ENCODE results near the gene CTSL. TPM values are rescaled to one million over a fixed set of nuclear protein-coding genes. Genes with fewer than 3 reads are reported as not detected.

CTSL gene
- total and polyA plus RNA-seq, 2 experiments from 2014 or later = 401 to 402 TPM

GRCh38 chr9:87733273-87734052 lies 7.5 kb downstream of the CTSL start:
- Histone ChIP-seq H4K20me1 (ENCODE audit: insufficient read depth) (no peaks in the 10 kb centered on the region), H3K27ac (no peak overlapping the region), H3K9me3 (ENCODE audit: low read depth) (no peaks in the 10 kb centered on the region), H3F3A (ENCODE audit: insufficient read depth) (peaks cover 32% of the 10 kb centered on the region), H3K9me2 (ENCODE audit: insufficient read depth) (no peaks in the 10 kb centered on the region), H3K4me3 (no peak overlapping the region), H2AFZ (no peak overlapping the region), H3K4me1 (ENCODE audit: insufficient read depth) (peaks cover 23% of the 10 kb centered on the region), H3K4me2 (ENCODE audit: unreplicated experiment) (no peak overlapping the region), H3K79me2 (ENCODE audit: insufficient read depth) (peaks cover 12% of the 10 kb centered on the region), H3K36me3 (ENCODE audit: low read depth) (peaks cover 36% of the 10 kb centered on the region), H3K27me3 (replicated peaks; ENCODE audit: insufficient read depth) (no peaks in the 10 kb centered on the region), H3K9ac (no peak overlapping the region)
- TF ChIP-seq EZH2 (IDR thresholded peaks at IDR 0.05; ENCODE audit: insufficient read depth, poor library complexity, severe bottlenecking) = no peak
- no peak for TF ChIP-seq EZH2phosphoT487 (IDR thresholded peaks at IDR 0.05; ENCODE audit: insufficient read depth, low read depth)
- DNase-seq = no peak
- WGBS, 2 experiments (ENCODE audit: low coverage in 1 of 2, low lambda C conversion rate in 2 of 2, missing lambda C conversion rate in 2 of 2) = 85% methylated on average over 7 of the region's 7 CpGs
- in situ Hi-C loops (cut with MboI) = no loop called here

GRCh38 chr9:87734106-87734505 lies 8.2 kb downstream of the CTSL start:
- Histone ChIP-seq H3F3A (ENCODE audit: insufficient read depth) (peaks cover 26% of the 10 kb centered on the region), H3K9ac (no peak overlapping the region), H3K9me2 (ENCODE audit: insufficient read depth) (no peaks in the 10 kb centered on the region), H2AFZ (no peak overlapping the region), H4K20me1 (ENCODE audit: insufficient read depth) (no peaks in the 10 kb centered on the region), H3K27me3 (replicated peaks; ENCODE audit: insufficient read depth) (no peaks in the 10 kb centered on the region), H3K36me3 (ENCODE audit: low read depth) (peaks cover 30% of the 10 kb centered on the region), H3K4me1 (ENCODE audit: insufficient read depth) (peaks cover 16% of the 10 kb centered on the region), H3K9me3 (ENCODE audit: low read depth) (no peaks in the 10 kb centered on the region), H3K4me2 (ENCODE audit: unreplicated experiment) (no peak overlapping the region), H3K4me3 (no peak overlapping the region), H3K79me2 (ENCODE audit: insufficient read depth) (peaks cover 5% of the 10 kb centered on the region; the same call in 1 of the 2 replicates), H3K27ac (no peak overlapping the region)
- in situ Hi-C loops (cut with MboI) = no loop called here
- TF ChIP-seq EZH2phosphoT487 (IDR thresholded peaks at IDR 0.05; ENCODE audit: insufficient read depth, low read depth) (no peak), EZH2 (IDR thresholded peaks at IDR 0.05; ENCODE audit: insufficient read depth, poor library complexity, severe bottlenecking) (no peak)
- 55 to 61% methylated on average over 2 of the region's 2 CpGs for WGBS, 2 experiments (ENCODE audit: low coverage in 1 of 2, low lambda C conversion rate in 2 of 2, missing lambda C conversion rate in 2 of 2)
- DNase-seq = no peak

GRCh38 chr9:87739546-87739945 lies 13.6 kb downstream of the CTSL start:
- WGBS, 2 experiments (ENCODE audit: low coverage in 1 of 2, low lambda C conversion rate in 2 of 2, missing lambda C conversion rate in 2 of 2) = 65 to 70% methylated on average over 3 of the region's 3 CpGs
- Histone ChIP-seq H3K27me3 (replicated peaks; ENCODE audit: insufficient read depth) (no peaks in the 10 kb centered on the region), H3K9ac (no peak overlapping the region), H3K27ac (no peak overlapping the region), H3K9me3 (ENCODE audit: low read depth) (no peaks in the 10 kb centered on the region), H3K9me2 (ENCODE audit: insufficient read depth) (no peaks in the 10 kb centered on the region), H3K36me3 (ENCODE audit: low read depth) (no peaks in the 10 kb centered on the region), H2AFZ (no peak overlapping the region), H3K4me2 (ENCODE audit: unreplicated experiment) (no peak overlapping the region), H3K79me2 (ENCODE audit: insufficient read depth) (no peaks in the 10 kb centered on the region), H3K4me1 (ENCODE audit: insufficient read depth) (no peaks in the 10 kb centered on the region), H3K4me3 (no peak overlapping the region), H3F3A (ENCODE audit: insufficient read depth) (peaks cover 5% of the 10 kb centered on the region; the same call in 1 of the 2 replicates), H4K20me1 (ENCODE audit: insufficient read depth) (no peaks in the 10 kb centered on the region)
- TF ChIP-seq EZH2phosphoT487 (IDR thresholded peaks at IDR 0.05; ENCODE audit: insufficient read depth, low read depth) = no peak
- no peak for TF ChIP-seq EZH2 (IDR thresholded peaks at IDR 0.05; ENCODE audit: insufficient read depth, poor library complexity, severe bottlenecking)
- DNase-seq = no peak
- in situ Hi-C loops (cut with MboI) = no loop called here

GRCh38 chr9:87740209-87740608 lies 14.3 kb downstream of the CTSL start:
- in situ Hi-C loops (cut with MboI) = no loop called here
- no peak overlapping the region for H3K4me3 ChIP-seq
- H2AFZ ChIP-seq = no peak overlapping the region
- no peak for DNase-seq
- TF ChIP-seq EZH2phosphoT487 (IDR thresholded peaks at IDR 0.05; ENCODE audit: insufficient read depth, low read depth) = no peak
- TF ChIP-seq EZH2 (IDR thresholded peaks at IDR 0.05; ENCODE audit: insufficient read depth, poor library complexity, severe bottlenecking) = no peak
- H3K9ac ChIP-seq = no peak overlapping the region
- no peaks in the 10 kb centered on the region for H3K79me2 ChIP-seq (ENCODE audit: insufficient read depth)
- no peaks in the 10 kb centered on the region for H3K4me1 ChIP-seq (ENCODE audit: insufficient read depth)
- H3K4me2 ChIP-seq (ENCODE audit: unreplicated experiment) = no peak overlapping the region
- no peaks in the 10 kb centered on the region for H4K20me1 ChIP-seq (ENCODE audit: insufficient read depth)
- no peak overlapping the region for H3K27ac ChIP-seq
- peaks cover 5% of the 10 kb centered on the region; the same call in 1 of the 2 replicates for H3F3A ChIP-seq (ENCODE audit: insufficient read depth)
- 63 to 66% methylated on average over 3 of the region's 3 CpGs for WGBS, 2 experiments (ENCODE audit: low coverage in 1 of 2, low lambda C conversion rate in 2 of 2, missing lambda C conversion rate in 2 of 2)
- H3K36me3 ChIP-seq (ENCODE audit: low read depth) = no peaks in the 10 kb centered on the region
- no peaks in the 10 kb centered on the region for H3K9me3 ChIP-seq (ENCODE audit: low read depth)
- H3K27me3 ChIP-seq (replicated peaks; ENCODE audit: insufficient read depth) = no peaks in the 10 kb centered on the region
- H3K9me2 ChIP-seq (ENCODE audit: insufficient read depth) = no peaks in the 10 kb centered on the region

All from GM23248 (cell line).